ENCODE data around the gene MYOT.

GRCh38 chr5:137831526-137831925, 36.1 kb upstream of the MYOT start:
- TF ChIP-seq, protein P1, sequence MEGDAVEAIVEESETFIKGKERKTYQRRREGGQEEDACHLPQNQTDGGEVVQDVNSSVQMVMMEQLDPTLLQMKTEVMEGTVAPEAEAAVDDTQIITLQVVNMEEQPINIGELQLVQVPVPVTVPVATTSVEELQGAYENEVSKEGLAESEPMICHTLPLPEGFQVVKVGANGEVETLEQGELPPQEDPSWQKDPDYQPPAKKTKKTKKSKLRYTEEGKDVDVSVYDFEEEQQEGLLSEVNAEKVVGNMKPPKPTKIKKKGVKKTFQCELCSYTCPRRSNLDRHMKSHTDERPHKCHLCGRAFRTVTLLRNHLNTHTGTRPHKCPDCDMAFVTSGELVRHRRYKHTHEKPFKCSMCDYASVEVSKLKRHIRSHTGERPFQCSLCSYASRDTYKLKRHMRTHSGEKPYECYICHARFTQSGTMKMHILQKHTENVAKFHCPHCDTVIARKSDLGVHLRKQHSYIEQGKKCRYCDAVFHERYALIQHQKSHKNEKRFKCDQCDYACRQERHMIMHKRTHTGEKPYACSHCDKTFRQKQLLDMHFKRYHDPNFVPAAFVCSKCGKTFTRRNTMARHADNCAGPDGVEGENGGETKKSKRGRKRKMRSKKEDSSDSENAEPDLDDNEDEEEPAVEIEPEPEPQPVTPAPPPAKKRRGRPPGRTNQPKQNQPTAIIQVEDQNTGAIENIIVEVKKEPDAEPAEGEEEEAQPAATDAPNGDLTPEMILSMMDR (IDR thresholded peaks at IDR 0.05; ENCODE audit: insufficient read depth, low read length), result no peak
- TF ChIP-seq POLR2AphosphoS5 (IDR thresholded peaks at IDR 0.05; ENCODE audit: low read depth), result no peak

Measured in HL-60 (cell line).